Measurements from ENCODE around the gene RAB42.

RAB42 gene

GRCh38 chr1:28640766-28641165, 48.7 kb downstream of the RAB42 start:
- no peak overlapping the region for H3K4me3 ChIP-seq (ENCODE audit: low read depth, low read length)
- DNase-seq (ENCODE audit: low read depth): no peak
- TF ChIP-seq CTCF (IDR thresholded peaks at IDR 0.05; ENCODE audit: control insufficient read depth, extremely low read depth, insufficient read depth): peak; percentile 43

- peak overlapping the region; percentile 84 for H3K4me3 ChIP-seq (ENCODE audit: low read depth, low read length)
- DNase-seq (ENCODE audit: low read depth): no peak
- no peak for TF ChIP-seq CTCF (IDR thresholded peaks at IDR 0.05; ENCODE audit: control insufficient read depth, extremely low read depth, insufficient read depth)
Measured at GRCh38 chr1:28642056-28642846, 50.2 kb downstream of the RAB42 start.

GRCh38 chr1:28642847-28643635, 51.0 kb downstream of the RAB42 start, which contains the start of gene TAF12:
TAF12 (minus strand) TSS chr1:28643067; CDS start chr1:28622081, 20,986 bp downstream.
- peak; percentile 59 for TF ChIP-seq CTCF (IDR thresholded peaks at IDR 0.05; ENCODE audit: control insufficient read depth, extremely low read depth, insufficient read depth)
- peak; percentile 90 for DNase-seq (ENCODE audit: low read depth)
- H3K4me3 ChIP-seq (ENCODE audit: low read depth, low read length): peak within 1 kb of the TSS; percentile 84

GRCh38 chr1:28644494-28644893, 52.4 kb downstream of the RAB42 start:
- H3K4me3 ChIP-seq (ENCODE audit: low read depth, low read length): no peak overlapping the region; the same call in 1 of the 2 replicates
- no peak for TF ChIP-seq CTCF (IDR thresholded peaks at IDR 0.05; ENCODE audit: control insufficient read depth, extremely low read depth, insufficient read depth)
- no peak for DNase-seq (ENCODE audit: low read depth)
